ENCODE results near the gene RAPGEF2.
"Not testable (repeated sequence)": the region's sequence is repeated elsewhere in the genome, so short reads cannot be mapped to it uniquely, and the experiment has no call there.

The RAPGEF2 gene

GRCh38 chr4:159137176-159137575, 34.3 kb downstream of the RAPGEF2 start:
- DNase-seq: no peak

DNA sequence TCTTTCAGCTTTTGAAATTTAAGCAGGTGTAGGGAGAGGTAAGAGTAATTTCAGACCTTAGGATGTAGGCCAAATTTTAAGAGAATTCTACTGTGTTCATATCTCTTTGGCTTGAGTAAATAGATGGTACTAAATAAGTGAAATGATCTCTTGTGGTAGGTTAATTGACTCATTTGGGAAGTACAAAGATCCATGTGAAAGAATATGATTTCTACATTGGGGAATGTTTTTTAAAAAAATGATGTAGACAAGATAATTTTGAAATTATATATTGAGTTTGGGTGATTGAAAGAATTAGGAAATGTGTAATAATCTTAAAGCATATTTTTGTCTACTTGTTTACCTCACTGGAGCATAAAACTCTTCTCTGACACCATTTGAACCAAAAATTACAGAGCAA, 35.6 kb downstream of the RAPGEF2 start:
- DNase-seq: no peak

DNA sequence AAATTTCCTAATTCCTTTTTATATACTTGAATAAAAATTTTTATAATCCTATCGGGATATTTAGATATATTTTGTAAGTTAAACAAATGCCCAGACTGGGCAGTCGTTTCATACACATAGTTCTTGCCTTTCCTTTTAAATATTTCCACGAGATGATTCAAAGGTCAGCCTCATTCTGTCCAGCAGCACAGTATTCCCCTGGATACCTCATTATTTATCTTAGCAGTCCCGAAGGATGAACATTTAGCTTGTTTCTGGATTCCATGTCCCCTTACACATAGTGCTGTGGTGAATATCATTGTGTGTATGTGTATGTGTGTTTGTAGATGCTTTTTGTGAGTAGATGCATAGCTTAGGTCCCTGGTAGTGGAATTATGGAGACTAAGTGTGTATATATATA, 38.3 kb downstream of the RAPGEF2 start:
- no peak for DNase-seq

DNA sequence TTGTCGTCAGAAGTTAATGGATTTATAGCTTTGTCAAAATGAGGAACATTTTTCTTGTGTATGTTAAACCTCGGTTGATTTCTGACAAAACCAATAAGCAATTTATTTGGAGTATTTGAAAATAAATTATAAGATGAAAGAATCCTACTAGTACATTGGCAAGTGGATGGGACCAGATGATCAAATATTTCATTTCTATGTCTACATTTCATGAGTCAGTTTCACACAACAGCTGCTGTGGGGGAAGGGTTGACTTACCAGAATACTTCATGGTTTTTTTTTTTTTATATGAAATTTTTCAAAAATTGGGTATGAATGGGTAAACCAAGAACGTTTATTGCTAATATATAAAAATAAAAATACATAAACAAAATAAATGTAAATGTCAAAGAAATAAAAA, 39.4 kb downstream of the RAPGEF2 start:
- no peak for DNase-seq

DNA sequence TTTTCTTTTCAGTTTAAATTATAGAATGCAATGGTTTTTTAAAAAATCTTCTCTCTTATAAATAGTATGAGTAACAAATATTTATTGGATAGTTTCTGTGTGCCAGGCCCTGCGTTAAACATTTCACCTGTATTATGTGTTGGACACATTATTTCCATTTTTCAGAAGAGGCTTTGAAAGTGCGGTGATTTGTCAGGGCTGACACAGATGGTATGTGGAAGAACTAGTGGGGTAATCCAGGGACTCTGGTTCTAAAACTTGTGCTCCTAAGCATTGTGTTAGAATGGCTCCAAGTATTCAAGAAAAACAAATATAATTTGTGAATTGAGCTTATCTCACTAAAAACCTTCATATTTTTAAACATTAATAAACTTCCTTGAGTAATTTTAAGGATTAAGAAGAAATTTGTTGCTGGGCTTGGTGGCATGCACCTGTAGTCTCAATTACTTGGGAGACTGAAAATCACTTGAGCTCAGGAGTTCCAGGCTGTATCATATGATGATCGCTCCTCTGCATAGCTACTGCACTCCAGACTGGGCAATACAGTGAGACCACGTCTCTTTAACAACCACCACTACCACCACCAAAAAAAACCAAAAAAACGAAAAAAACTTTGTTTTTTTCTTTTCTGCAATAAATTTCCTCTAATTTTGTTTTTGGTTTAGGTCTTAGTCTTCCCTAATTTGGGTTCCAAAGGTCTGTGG, 40.0 kb downstream of the RAPGEF2 start:
- no peak for DNase-seq

DNA sequence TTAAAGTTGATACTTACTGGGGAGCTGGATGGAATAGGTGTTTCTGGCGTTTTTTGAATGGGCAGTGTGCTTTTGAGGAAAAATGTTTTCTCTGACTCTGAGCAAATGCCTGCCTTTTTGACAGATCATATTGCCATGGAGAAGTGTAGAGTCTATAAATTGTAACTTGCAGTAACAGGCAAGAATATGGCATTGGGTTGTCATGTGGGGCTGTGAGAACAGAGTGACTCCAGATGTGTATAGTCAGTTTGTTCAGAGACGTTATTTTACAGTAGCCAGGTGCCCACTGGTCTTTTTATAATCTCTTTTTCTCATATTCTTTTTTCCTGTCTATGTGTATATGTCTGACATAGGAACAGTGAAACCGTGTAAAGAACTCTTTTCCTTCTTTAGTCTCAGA, 40.8 kb downstream of the RAPGEF2 start:
- DNase-seq: no peak

DNA sequence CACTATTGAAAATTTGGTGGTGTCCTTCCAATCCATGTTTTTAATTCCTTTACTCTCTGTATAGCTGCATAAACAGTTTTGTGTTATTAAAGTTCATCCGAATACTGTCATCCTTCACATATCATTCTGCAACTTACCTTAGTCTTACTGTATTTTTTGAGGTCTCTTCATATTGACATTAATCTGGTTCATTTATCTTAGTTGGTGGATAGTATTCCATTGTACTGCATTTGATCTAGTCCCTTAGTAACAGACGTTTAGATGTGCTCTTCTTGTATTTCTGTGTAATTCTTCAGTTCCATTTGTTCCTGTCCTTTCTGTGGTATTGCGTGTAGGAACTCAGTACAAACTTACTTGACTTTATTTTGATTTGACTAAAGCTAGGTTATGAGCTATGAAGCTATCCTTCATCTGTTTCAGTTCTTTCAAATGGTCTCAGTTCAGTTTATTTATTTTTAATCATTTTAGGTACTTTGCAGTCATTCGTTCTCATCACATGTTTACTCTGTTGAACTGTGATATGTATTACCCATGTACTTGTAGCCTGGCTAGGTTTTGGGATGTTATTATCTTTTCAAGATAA, 41.3 kb downstream of the RAPGEF2 start:
- no peak for DNase-seq

GRCh38 chr4:159145318-159145991, 42.6 kb downstream of the RAPGEF2 start:
- DNase-seq: no peak

- DNase-seq: no peak
These were observed 43.1 kb downstream of the RAPGEF2 start for GRCh38 chr4:159145992-159146330.

DNA sequence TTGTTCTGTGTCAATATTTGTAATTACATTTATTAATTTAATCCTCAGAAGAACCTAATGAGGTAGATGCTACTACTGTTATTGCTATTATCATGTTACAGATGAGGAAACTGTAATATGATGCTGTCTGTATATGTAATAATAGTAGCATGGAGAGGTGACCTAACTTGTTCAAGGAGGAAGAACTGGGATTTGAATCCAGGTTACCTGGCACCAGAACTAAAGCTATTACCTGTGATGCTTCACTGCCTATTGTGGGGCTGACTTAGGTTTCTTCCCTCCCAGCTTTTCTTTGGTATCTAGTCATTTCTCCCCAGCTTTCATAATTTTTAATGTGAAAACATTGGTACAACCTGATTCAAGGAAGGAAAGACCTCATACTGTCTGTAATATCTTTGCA, 43.6 kb downstream of the RAPGEF2 start:
- no peak for DNase-seq

GRCh38 chr4:159148441-159148840, 45.6 kb downstream of the RAPGEF2 start:
- DNase-seq: no peak

DNA sequence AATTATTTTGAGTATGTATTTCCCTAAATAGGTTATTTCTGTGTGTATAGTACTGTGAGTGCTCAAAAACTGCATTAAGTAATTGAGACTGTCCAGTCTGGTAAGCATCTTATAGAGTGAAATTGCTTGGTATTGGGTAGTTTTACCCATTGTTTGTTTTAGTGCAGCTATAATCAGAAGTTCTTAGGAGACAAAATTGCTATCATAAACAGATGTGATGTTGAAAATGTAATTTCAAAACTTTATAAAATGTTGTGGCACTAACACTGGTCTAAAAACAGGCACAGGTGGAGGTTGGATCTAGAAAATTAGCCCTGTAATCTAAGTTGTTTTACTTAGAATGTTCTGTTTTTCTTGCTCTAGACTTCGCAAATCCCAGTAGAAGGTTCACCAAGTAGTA, 46.8 kb downstream of the RAPGEF2 start:
- DNase-seq: no peak

- DNase-seq: no peak
These were observed 47.5 kb downstream of the RAPGEF2 start for GRCh38 chr4:159150396-159150795.

DNA sequence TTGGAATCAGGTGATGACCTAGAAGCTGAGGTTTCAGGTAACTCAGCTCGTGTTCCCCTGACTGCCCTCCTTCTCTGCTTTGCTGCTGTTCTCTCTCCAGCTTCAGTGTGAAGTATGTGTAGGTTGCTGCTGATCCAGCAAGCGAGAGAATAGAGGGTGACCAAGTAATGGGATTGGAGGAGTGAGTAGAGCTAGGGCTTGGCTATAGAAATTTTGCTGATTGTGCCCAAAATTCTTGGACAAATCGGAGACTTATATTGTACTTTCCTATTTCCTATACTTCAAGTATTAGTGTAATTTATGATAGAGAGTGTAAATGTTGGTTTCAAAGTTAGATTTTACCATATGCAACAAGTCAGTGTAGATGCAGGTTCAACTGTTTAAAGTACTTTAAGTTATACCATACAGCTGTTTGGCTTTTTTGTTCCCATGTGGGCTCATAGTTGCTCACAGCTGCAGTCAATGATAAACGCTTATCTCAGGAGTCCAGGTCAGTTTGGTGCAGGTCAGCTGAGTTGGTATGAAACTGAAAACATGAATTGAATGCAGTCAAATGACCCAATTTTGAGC, 48.0 kb downstream of the RAPGEF2 start:
- DNase-seq: no peak

- no peak for DNase-seq
These were observed 48.8 kb downstream of the RAPGEF2 start for GRCh38 chr4:159151689-159152088.

GRCh38 chr4:159152181-159152580, 49.3 kb downstream of the RAPGEF2 start:
- DNase-seq: no peak

DNA sequence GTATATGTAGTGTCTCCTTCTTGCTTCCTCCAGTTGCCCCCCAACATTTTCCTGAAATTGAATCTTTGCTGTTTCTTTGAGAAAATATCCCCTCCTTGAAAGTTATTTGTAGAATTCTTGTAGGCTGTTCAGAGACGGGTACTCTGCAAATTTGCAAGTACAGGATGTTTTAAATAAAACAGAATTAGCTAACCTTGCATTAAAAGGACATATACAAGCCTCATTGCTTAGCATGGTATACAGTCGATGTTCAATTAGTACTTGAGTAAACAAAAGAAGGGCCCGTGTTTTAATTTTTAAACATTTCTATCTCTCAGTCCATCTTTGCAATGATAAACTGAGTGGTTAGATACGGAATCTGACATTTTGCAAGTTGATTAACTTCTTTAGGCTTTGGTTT, 50.8 kb downstream of the RAPGEF2 start:
- no peak for DNase-seq

GRCh38 chr4:159155119-159155518, 52.2 kb downstream of the RAPGEF2 start:
- no peak for DNase-seq

DNA sequence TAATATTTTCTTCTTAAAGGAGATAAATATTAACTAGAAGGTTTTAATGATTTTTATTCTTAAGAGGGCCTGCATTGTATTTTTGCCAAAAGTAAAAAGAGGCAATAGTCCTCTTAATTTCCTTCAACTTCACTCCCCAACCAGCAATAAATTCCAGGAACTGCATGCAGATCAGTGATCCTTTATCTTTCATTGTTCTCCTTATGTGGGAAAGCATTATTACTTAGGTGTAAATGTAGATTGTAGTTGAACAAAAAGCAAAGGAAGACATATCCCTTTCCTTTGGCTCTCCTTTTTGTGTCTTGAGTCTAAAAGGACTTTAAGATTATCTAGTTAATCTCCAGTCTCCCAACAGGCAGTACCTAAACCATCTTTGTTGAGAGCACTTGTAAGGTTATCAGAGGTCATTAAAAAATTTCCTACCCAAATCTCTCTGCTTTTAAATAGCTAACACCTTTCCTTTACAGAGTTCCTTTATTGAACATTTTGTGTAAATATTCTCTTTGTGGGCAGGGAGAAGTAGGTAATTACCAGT, 55.3 kb downstream of the RAPGEF2 start:
- no peak for DNase-seq

- no peak for DNase-seq
These were observed 56.1 kb downstream of the RAPGEF2 start for GRCh38 chr4:159158985-159159384.

DNA sequence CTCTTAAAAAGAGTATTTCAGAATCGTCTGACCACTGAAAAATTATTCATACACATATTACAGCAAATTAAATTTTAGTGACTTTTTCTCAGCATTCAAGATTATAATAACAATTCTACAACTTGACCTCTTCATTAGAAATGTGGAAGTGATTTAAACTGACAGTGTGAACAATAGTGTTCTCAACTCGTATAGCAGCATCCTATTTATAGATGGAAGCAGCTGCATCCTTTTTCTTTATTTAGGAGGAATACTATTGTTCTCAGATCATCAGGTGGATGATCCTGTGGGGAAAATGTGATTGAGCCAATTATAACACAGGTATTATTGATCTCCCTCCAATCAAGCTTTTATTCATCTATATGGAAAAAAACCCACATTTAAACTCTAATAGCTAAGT, 56.7 kb downstream of the RAPGEF2 start:
- DNase-seq: no peak

- DNase-seq: no peak
These were observed 57.4 kb downstream of the RAPGEF2 start for GRCh38 chr4:159160242-159160641.

- DNase-seq: not testable (repeated sequence)
These were observed 58.6 kb downstream of the RAPGEF2 start for GRCh38 chr4:159161436-159161835.

GRCh38 chr4:159162576-159162975, 59.7 kb downstream of the RAPGEF2 start:
- DNase-seq: no peak
